NT2/D1 (cell line): Measurements from ENCODE around the gene DRAXIN.

Experiments used
- SUZ12 ChIP-seq: IDR thresholded peaks from 2 replicates; pipeline ENCODE4 v1.6.1; 2011; ENCODE audit not compliant: insufficient read length, insufficient read depth; ENCODE audit errors: extremely low read depth
- YY1 ChIP-seq: IDR thresholded peaks from 2 replicates; pipeline ENCODE4 v1.6.1; 2011; ENCODE audit not compliant: insufficient read length, insufficient read depth
- ZNF274 ChIP-seq: IDR thresholded peaks from 2 replicates; pipeline ENCODE4 v1.6.1; 2011; ENCODE audit warnings: mild to moderate bottlenecking, low read depth, low read length

GRCh38 chr1:11641776-11642305 lies 49.7 kb upstream of the DRAXIN start:
- no peak for TF ChIP-seq YY1
- TF ChIP-seq SUZ12: no peak
- no peak for TF ChIP-seq ZNF274
